Chondrocyte (in vitro differentiated cells): ENCODE results near the gene GRIN2D. TPM values are rescaled to one million over a fixed set of nuclear protein-coding genes. Genes with fewer than 3 reads are reported as not detected.

Experiments used
- DNase-seq: peaks from one replicate; pipeline ENCODE4 v3.0.0; 2021; ENCODE audit warnings: mixed read lengths, low spot score
- H3K27ac Mint-ChIP-seq: one replicate; pipeline ENCODE4 v1.8.0; 2021; ENCODE audit warnings: mild to moderate bottlenecking, moderate library complexity, mixed read lengths; ENCODE audit not compliant: unreplicated experiment
- H3K27me3 Mint-ChIP-seq: 2 replicates; pipeline ENCODE4 v1.8.0; 2021; ENCODE audit warnings: low read depth, mixed read lengths
- H3K36me3 Mint-ChIP-seq: 2 replicates; pipeline ENCODE4 v1.8.0; 2021; ENCODE audit warnings: low read depth, mixed read lengths
- H3K4me1 Mint-ChIP-seq: 2 replicates; pipeline ENCODE4 v1.8.0; 2021; ENCODE audit warnings: low read depth, mild to moderate bottlenecking, mixed read lengths
- H3K4me3 Mint-ChIP-seq: one replicate; pipeline ENCODE4 v1.8.0; 2021; ENCODE audit warnings: mild to moderate bottlenecking, moderate library complexity, mixed read lengths; ENCODE audit not compliant: unreplicated experiment
- H3K9me3 Mint-ChIP-seq: 2 replicates; pipeline ENCODE4 v1.8.0; 2021; ENCODE audit warnings: low read depth, mixed read lengths
- total RNA-seq: library from RNA; stranded (reverse); gene quantifications from 3 replicates; pipeline ENCODE4 v1.2.1, GENCODE V29; 2021
- TF ChIP-seq, protein P1 (sequence below): fragments of 200-600 bp; sonication (generic); IDR thresholded peaks from 2 replicates; pipeline ENCODE4 v1.5.0; 2021; ENCODE audit warnings: antibody characterized with exemption, mild to moderate bottlenecking, moderate library complexity

Gene GRIN2D
- total RNA-seq, 1 donor from 2014 or later, result 4.9 TPM

GRCh38 chr19:48350856-48351255, 42.6 kb upstream of the GRIN2D start:
- Mint-ChIP-seq H3K36me3 (no peaks in the 10 kb centered on the region), H3K27me3 (no peaks in the 10 kb centered on the region), H3K9me3 (no peaks in the 10 kb centered on the region), H3K4me1 (peaks cover 9% of the 10 kb centered on the region), H3K4me3 (no peak overlapping the region), H3K27ac (no peak overlapping the region)
- no peak for DNase-seq
- TF ChIP-seq, protein P1, sequence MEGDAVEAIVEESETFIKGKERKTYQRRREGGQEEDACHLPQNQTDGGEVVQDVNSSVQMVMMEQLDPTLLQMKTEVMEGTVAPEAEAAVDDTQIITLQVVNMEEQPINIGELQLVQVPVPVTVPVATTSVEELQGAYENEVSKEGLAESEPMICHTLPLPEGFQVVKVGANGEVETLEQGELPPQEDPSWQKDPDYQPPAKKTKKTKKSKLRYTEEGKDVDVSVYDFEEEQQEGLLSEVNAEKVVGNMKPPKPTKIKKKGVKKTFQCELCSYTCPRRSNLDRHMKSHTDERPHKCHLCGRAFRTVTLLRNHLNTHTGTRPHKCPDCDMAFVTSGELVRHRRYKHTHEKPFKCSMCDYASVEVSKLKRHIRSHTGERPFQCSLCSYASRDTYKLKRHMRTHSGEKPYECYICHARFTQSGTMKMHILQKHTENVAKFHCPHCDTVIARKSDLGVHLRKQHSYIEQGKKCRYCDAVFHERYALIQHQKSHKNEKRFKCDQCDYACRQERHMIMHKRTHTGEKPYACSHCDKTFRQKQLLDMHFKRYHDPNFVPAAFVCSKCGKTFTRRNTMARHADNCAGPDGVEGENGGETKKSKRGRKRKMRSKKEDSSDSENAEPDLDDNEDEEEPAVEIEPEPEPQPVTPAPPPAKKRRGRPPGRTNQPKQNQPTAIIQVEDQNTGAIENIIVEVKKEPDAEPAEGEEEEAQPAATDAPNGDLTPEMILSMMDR, result no peak

- H3K36me3 Mint-ChIP-seq, result no peaks in the 10 kb centered on the region
- H3K27ac Mint-ChIP-seq, result no peak overlapping the region
- no peak for DNase-seq
- H3K9me3 Mint-ChIP-seq, result no peaks in the 10 kb centered on the region
- peaks cover 9% of the 10 kb centered on the region for H3K4me1 Mint-ChIP-seq
- no peak overlapping the region for H3K4me3 Mint-ChIP-seq
- TF ChIP-seq, protein P1, result peak; percentile 82
- no peaks in the 10 kb centered on the region for H3K27me3 Mint-ChIP-seq
Measured at GRCh38 chr19:48351341-48351752, 42.1 kb upstream of the GRIN2D start.

- no peaks in the 10 kb centered on the region for H3K27me3 Mint-ChIP-seq
- no peak for DNase-seq
- H3K4me3 Mint-ChIP-seq, result no peak overlapping the region
- H3K27ac Mint-ChIP-seq, result no peak overlapping the region
- no peaks in the 10 kb centered on the region for H3K9me3 Mint-ChIP-seq
- H3K4me1 Mint-ChIP-seq, result peaks cover 6% of the 10 kb centered on the region
- TF ChIP-seq, protein P1, result no peak
- H3K36me3 Mint-ChIP-seq, result no peaks in the 10 kb centered on the region
Measured at GRCh38 chr19:48353677-48354076, 39.8 kb upstream of the GRIN2D start.

GRCh38 chr19:48354332-48354992, 39.0 kb upstream of the GRIN2D start:
- Mint-ChIP-seq H3K27me3 (no peaks in the 10 kb centered on the region), H3K36me3 (no peaks in the 10 kb centered on the region), H3K27ac (no peak overlapping the region), H3K4me3 (no peak overlapping the region), H3K4me1 (peaks cover 6% of the 10 kb centered on the region), H3K9me3 (no peaks in the 10 kb centered on the region)
- TF ChIP-seq, protein P1, result no peak
- no peak for DNase-seq

DNA sequence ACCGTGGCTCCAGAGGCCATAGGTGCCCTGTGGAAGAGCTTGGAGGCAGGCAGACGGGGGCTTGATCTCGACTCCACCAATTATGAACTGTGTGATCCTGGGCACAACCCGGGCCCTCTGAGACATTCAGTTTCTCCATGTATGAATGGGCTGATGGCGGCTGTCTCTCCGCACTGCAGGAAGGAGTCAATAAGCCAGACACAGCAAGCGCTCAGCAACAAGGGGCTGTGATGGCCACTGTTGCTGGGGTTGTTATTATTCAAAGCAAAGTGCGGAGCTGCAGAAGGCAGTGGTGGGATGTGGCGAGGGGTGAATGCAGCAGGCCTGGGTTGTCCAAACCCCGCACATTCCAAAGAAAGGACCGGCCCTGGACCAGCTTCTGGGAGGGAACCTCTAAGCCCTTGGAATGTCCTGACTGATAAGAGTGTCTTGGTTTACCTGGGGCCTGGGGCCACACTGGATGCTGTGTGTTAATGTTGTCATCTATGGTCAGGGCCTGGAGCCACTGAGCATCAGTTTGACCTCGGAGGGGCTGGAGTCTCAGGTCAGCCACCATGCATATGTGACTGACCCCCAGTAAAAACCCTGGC, 38.0 kb upstream of the GRIN2D start:
- Mint-ChIP-seq H3K9me3 (no peaks in the 10 kb centered on the region), H3K4me3 (no peak overlapping the region), H3K36me3 (no peaks in the 10 kb centered on the region), H3K27ac (no peak overlapping the region), H3K27me3 (no peaks in the 10 kb centered on the region), H3K4me1 (peaks cover 6% of the 10 kb centered on the region)
- DNase-seq, result no peak
- TF ChIP-seq, protein P1, result no peak
